Adrenal gland (tissue), 12 donors: ENCODE results near the gene PTPRN2. TPM values are rescaled to one million over a fixed set of nuclear protein-coding genes. Genes with fewer than 3 reads are reported as not detected.

Experiments used
- DNase-seq, 7 donors: peaks; one replicate each; pipeline ENCODE4 v3.0.0-alpha.2; 2019 to 2020
- H3K27ac ChIP-seq, 5 donors: fragments of 200-600 bp; sonication (generic) in 4 of 5; 1 replicate in 3 of 5; 2 replicates in 2 of 5; pipeline versions ENCODE4 v1.5.1 to v1.8.0; 2016 to 2020; ENCODE audit warnings: mild to moderate bottlenecking in 1 of 5
- H3K27me3 ChIP-seq: fragments of 200-600 bp; 2 replicates; pipeline ENCODE4 v1.8.0; 2021
- H3K36me3 ChIP-seq, 2 donors: fragments of 200-600 bp; replicated peaks in 1 of 2; 1 replicate in 1 of 2; 2 replicates in 1 of 2; pipeline versions ENCODE4 v1.5.1 to v1.8.0; 2018 to 2022
- H3K4me1 ChIP-seq, 2 donors: fragments of 200-600 bp; replicated peaks in 1 of 2; 1 replicate in 1 of 2; 2 replicates in 1 of 2; pipeline versions ENCODE4 v1.5.1 to v1.8.0; 2018 to 2021
- H3K4me3 ChIP-seq, 4 donors: fragments of 200-600 bp; sonication (generic) in 3 of 4; one replicate each; pipeline ENCODE4 v1.5.1; 2016 to 2018
- H3K9me3 ChIP-seq, 3 donors: fragments of 200-600 bp; sonication (generic) in 1 of 3; replicated peaks in 1 of 3; 1 replicate in 2 of 3; 2 replicates in 1 of 3; pipeline versions ENCODE4 v1.5.1 to v1.8.0; 2016 to 2021
- CTCF ChIP-seq, 6 experiments: fragments of 450-650 bp in 4 of 6; fragments of 200-600 bp in 2 of 6; sonication (generic) in 1 of 6; IDR thresholded peaks; 1 replicate in 5 of 6; 2 replicates in 1 of 6; pipeline versions ENCODE4 v1.5.1 to v1.8.0; 2016 to 2021; ENCODE audit warnings: antibody characterized with exemption in 6 of 6, mild to moderate bottlenecking in 2 of 6, moderate library complexity in 1 of 6
- POLR2A ChIP-seq, 2 donors: fragments of 450-650 bp; IDR thresholded peaks; one replicate each; pipeline ENCODE4 v1.6.1; 2017; ENCODE audit warnings: antibody characterized with exemption in 2 of 2, mild to moderate bottlenecking in 2 of 2, moderate library complexity in 1 of 2
- WGBS, 4 donors: extraction: QIAGEN DNeasy Blood & Tissue Kit in 2 of 4; methylation state at CpG; one replicate each; pipeline versions ENCODE4 v1.1.5 to v1.1.7; 2013 to 2017; 5-methylcytosine and 5-hydroxymethylcytosine counted together
- intact Hi-C, 2 donors: fragments of 100-400 bp; cut with DNase I; formaldehyde crosslinking; loops; one replicate each; pipeline versions ENCODE4 v1.14.1 to v1.15.0; 2022 to 2023
- polyA plus RNA-seq, 3 donors: library from polyadenylated mRNA; stranded (reverse); fragments of 200-250 nt in 2 of 3; fragments of 350-450 nt in 1 of 3; fragmentation: Illumina TruSeq in 1 of 3; extraction: RNeasy Lipid Tissue Mini Kit (QIAGEN cat#74804) in 1 of 3; gene quantifications; one replicate each; pipeline ENCODE4 v1.2.3, GENCODE V29; 2013 to 2014
- total RNA-seq, 9 donors: library from RNA; depleted of rRNA in 4 of 9; stranded (reverse); fragments of >200 nt in 4 of 9; fragments of 120-200 nt in 1 of 9; fragmentation: NEBNext Ultra II Directional in 1 of 9; extraction: Animal tissue kit (Norgen Biotek cat#: 25700) in 1 of 9; gene quantifications; one replicate each; pipeline versions ENCODE4 v1.1.0 to v1.2.4, GENCODE V29; 2013 to 2023
- donor health status: healthy with polysubstance abuse.
- donor health status: Bipolar disorder and iron deficiency.
- donor health status: DM: yes; HTN: yes; CAD: no.
- donor health status: DM: no; HTN: no; CAD: no.
- donor health status: DM: no; HTN: no; CAD: no.
- donor health status: DM: yes; HTN: yes; CAD: no.

PTPRN2 gene
- total and polyA plus RNA-seq, 12 donors: 2.2 to 16.2 (median 3.4) TPM

- peak in 3 of 7 donors; percentile 1 to 41 (median 6) for DNase-seq
Observed at GRCh38 chr7:158289761-158290523, 297.7 kb downstream of the PTPRN2 start.

DNA sequence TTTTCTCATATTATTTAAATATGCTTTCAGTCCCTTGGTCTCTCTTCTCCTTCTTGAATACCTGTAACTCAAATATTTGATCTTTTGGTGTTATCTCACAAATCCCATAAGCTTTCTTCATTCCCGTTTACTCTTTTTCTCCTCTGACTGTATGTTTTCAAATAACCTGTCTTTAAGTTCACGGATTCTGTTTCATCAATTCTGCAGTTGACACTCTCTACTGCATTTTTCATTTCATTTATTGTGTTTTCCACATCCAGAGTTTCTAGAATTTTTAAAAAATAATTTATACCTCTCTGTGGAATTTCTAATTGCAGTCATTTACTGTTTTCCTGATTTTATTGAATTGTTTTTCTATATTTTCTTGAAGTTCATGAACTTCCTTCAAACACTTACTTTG is 298.4 kb downstream of the PTPRN2 start:
- Histone ChIP-seq H3K9me3 (peaks cover 0 to 4% (median 0%) of the 10 kb centered on the region in 3 donors), H3K36me3 (no peaks in the 10 kb centered on the region), H3K27me3 (no peaks in the 10 kb centered on the region), H3K4me3 (no peak overlapping the region), H3K27ac (no peak overlapping the region), H3K4me1 (no peaks in the 10 kb centered on the region)
- TF ChIP-seq CTCF (IDR thresholded peaks at IDR 0.05) (no peak), POLR2A (IDR thresholded peaks at IDR 0.05) (no peak)
- WGBS, 4 donors: 82 to 91% (median 90%) methylated on average over 2 of the region's 2 CpGs
- no peak for DNase-seq
- intact Hi-C loops: no loop called here

More at GRCh38 chr7:158289761-158290523, 297.7 kb downstream of the PTPRN2 start:
- WGBS, 4 donors: 83 to 98% (median 87%) methylated on average over 3 to 5 of the region's 5 CpGs
- TF ChIP-seq POLR2A (IDR thresholded peaks at IDR 0.05): no peak
- Histone ChIP-seq H3K4me3 (no peak overlapping the region), H3K27ac (no peak overlapping the region), H3K27me3 (no peaks in the 10 kb centered on the region), H3K36me3 (no peaks in the 10 kb centered on the region), H3K9me3 (peaks cover 0 to 4% (median 0%) of the 10 kb centered on the region in 3 donors), H3K4me1 (no peaks in the 10 kb centered on the region)
- intact Hi-C loops: no loop called here

DNA sequence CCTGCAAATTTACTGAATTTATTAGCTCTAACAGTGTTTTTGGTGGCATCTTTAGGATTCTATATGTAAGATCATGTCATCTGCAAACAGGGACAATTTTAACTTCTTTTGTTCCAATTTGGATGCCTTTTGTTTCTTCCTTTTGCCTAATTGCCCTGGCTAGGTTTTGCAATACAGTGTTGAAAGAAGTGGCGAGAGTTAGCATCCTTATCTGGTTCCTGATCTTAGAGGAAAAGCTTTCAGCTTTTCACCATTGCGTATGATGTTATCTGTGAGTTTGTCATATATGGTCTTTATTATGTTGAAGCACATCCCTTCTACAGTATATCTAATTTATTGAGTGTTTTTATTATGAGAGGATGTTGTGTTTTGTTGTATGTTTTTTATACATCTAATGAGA is 301.4 kb downstream of the PTPRN2 start:
- Histone ChIP-seq H3K36me3 (no peaks in the 10 kb centered on the region), H3K4me1 (no peaks in the 10 kb centered on the region), H3K27me3 (no peaks in the 10 kb centered on the region), H3K4me3 (no peak overlapping the region), H3K27ac (no peak overlapping the region), H3K9me3 (peaks cover 0 to 4% (median 0%) of the 10 kb centered on the region in 3 donors)
- intact Hi-C loops: no loop called here
- 76 to 86% (median 77%) methylated on average over 2 of the region's 2 CpGs for WGBS, 4 donors
- TF ChIP-seq POLR2A (IDR thresholded peaks at IDR 0.05) (no peak), CTCF (IDR thresholded peaks at IDR 0.05) (no peak)
- DNase-seq: no peak

GRCh38 chr7:158285383-158285770 is 302.2 kb downstream of the PTPRN2 start:
- no peaks in the 10 kb centered on the region for H3K27me3 ChIP-seq
- no peak overlapping the region for H3K4me3 ChIP-seq
- no peak overlapping the region for H3K27ac ChIP-seq
- peak in 1 of 7 donors; percentile 5 for DNase-seq
- intact Hi-C loops: no loop called here
- no peaks in the 10 kb centered on the region for H3K4me1 ChIP-seq
- WGBS, 4 donors: 83 to 93% (median 88%) methylated on average over 3 to 9 of the region's 9 CpGs
- no peaks in the 10 kb centered on the region for H3K36me3 ChIP-seq
- H3K9me3 ChIP-seq: peaks cover 0 to 4% (median 0%) of the 10 kb centered on the region in 3 donors
- TF ChIP-seq CTCF (IDR thresholded peaks at IDR 0.05) (no peak), POLR2A (IDR thresholded peaks at IDR 0.05) (no peak)
